Stimulated activated CD8-positive, alpha-beta memory T cell treated with anti-CD3 and anti-CD28 coated beads, Interleukin-4, amount 100 ng/mL, for 48 hours (primary cell): Measurements from ENCODE around the gene EREG.

Source experiments
- DNase-seq: peaks from one replicate; pipeline ENCODE4 v3.0.0-alpha.2; 2020

Gene EREG

GRCh38 chr4:74433043-74433442, 68.1 kb downstream of the EREG start:
- no peak for DNase-seq

- no peak for DNase-seq
Observed at GRCh38 chr4:74433541-74434172, 68.7 kb downstream of the EREG start.

- no peak for DNase-seq
Observed at GRCh38 chr4:74435296-74435695, 70.4 kb downstream of the EREG start.

- no peak for DNase-seq
Observed at GRCh38 chr4:74437866-74438265, 72.9 kb downstream of the EREG start.
